Choroid plexus epithelial cell (primary cell): ENCODE data around the gene DOC2B.
A peak's percentile ranks its signal among the peaks of the same experiment; 100 is the strongest.

Source experiments
- DNase-seq: peaks from one replicate; pipeline ENCODE4 v3.0.0-alpha.2; 2010; ENCODE audit warnings: low read depth
- H3K4me3 ChIP-seq: 2 replicates; pipeline ENCODE4 v1.5.1; 2011; ENCODE audit warnings: low read depth, mild to moderate bottlenecking, control low read depth, low read length, moderate library complexity
- CTCF ChIP-seq: conservative IDR thresholded peaks from 2 replicates; pipeline ENCODE4 v1.5.1; 2011; ENCODE audit warnings: low read depth, mild to moderate bottlenecking, control low read depth, inconsistent platforms, low read length, moderate library complexity

DOC2B gene

GRCh38 chr17:146983-147761 lies 34.3 kb downstream of the DOC2B start:
- no peak overlapping the region for H3K4me3 ChIP-seq
- no peak for TF ChIP-seq CTCF
- DNase-seq, result no peak

DNA sequence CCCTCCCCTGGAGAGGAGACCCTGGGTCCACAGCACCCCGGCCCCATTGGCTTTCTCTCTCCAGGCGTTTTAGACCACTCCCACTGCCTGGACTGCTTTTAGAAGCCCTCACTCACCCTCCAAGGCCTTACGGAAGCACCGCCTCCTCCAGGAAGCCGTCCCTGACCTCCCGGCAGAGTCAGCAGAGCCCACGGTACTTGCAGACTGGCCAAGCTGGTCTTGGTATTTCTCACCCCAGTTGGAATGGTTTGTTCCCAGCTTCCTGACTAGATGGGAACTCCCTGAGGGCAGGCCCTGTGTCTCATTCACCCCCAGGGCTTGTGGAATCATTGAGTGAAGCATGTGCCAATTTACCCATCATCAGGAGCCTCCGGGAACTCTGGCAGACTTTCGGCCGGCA lies 34.9 kb downstream of the DOC2B start:
- no peak for DNase-seq
- H3K4me3 ChIP-seq, result no peak overlapping the region
- TF ChIP-seq CTCF, result no peak

- TF ChIP-seq CTCF, result no peak
- H3K4me3 ChIP-seq, result no peak overlapping the region
- no peak for DNase-seq
These were observed 35.5 kb downstream of the DOC2B start for GRCh38 chr17:145671-146541.

DNA sequence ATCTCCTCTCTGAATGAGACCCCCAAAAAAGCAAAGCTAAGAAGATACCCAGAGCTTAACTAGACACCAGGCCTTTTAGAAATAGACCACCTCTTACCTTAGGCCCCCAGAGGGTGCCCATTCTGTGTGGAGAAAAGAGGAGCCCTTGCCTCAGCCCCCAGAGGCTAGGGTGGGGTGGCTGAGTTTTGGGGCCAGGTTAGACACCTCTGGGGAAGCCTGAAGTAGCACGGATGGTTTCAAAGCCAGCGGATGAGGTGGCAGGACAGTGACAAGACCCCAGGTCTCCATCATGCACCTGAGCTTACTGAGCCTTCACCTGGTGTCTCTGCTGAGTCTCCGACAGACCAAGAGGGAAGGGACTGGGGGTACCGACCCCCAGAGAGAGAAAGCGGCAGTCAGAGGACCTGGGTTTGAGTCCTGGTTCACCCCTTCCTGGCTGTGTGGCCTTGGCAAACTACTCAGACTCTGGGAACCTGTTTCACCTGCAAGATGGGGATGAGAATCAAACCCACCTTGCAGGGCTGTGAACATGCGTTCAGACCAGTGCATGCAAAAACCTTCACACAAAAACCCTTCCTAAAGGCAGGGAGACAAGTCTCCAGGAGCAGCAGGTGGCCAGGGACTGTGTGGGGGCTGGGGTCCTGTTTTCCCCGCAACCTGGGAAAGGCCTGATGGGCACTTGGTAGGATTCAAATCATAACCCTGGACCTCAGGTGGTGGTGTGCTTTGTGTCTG lies 36.3 kb downstream of the DOC2B start:
- TF ChIP-seq CTCF, result no peak
- no peak for DNase-seq
- H3K4me3 ChIP-seq, result no peak overlapping the region

GRCh38 chr17:143785-144281 lies 37.6 kb downstream of the DOC2B start:
- TF ChIP-seq CTCF, result peak; percentile 58
- H3K4me3 ChIP-seq, result no peak overlapping the region
- DNase-seq, result peak; percentile 64

DNA sequence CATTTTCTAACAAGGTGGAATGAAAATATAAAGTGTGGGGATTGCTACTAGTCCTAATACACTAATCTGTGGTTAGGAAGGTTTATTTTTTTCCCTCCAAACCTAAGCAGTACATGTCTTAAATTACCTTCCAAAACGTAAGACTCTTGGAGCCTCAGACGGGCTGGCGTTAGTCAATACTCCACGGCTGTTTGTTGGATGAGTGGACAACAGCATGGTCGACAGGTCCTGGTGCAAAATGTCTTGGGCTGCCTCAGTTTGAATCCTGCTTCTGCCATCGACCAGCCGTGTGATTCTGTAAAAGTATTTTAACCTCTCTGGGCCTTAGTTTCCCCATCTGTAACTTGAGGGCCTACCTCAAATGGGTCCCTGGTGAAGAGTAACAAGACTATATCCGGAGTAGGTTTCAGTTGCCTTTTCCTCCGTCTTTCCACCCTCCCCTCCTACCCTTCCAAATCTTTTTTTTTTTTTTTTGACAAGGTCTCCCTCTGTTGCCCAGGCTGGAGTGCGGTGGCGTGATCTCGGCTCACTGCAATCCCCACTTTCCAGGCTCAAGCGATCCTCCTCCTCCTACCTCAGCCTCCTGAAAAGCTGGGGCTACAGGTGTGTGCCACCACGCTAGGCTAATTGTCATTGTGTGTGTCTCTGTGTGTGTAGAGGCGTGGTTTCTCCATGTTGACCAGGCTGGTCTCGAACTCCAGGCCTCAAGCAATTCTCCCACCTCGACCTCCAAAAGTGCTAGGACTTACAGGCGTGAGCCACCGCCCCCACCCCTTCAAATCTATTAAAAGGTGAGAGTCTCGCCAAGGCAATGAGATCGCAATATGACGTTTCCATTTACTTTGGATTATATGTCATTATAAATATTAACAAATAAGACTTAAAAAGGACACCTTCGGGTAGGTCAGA lies 38.3 kb downstream of the DOC2B start:
- no peak for DNase-seq
- no peak for TF ChIP-seq CTCF

More for the DNA sequence above, 38.3 kb downstream of the DOC2B start:
- no peak overlapping the region for H3K4me3 ChIP-seq
